ENCODE data around the gene CKAP2L. TPM values are rescaled to one million over a fixed set of nuclear protein-coding genes. Genes with fewer than 3 reads are reported as not detected.

Gene CKAP2L
- total RNA-seq, 1 donor from 2014 or later = 0.26 TPM

- TF ChIP-seq CTCF (IDR thresholded peaks at IDR 0.05; ENCODE audit: insufficient read depth, low read length, severe bottlenecking) = no peak
- FAIRE-seq = no peak
- Histone ChIP-seq H3K36me3 (ENCODE audit: control insufficient read depth, insufficient read depth, low read length) (no peaks in the 10 kb centered on the region), H3K4me3 (ENCODE audit: low read depth, low read length) (no peak overlapping the region), H3K27me3 (ENCODE audit: control insufficient read depth, insufficient read depth, low read length) (peaks cover 3% of the 10 kb centered on the region)
- peak; percentile 83 for DNase-seq (ENCODE audit: low read depth)
Observed at GRCh38 chr2:112714836-112715631, 49.4 kb downstream of the CKAP2L start.

- Histone ChIP-seq H3K27me3 (ENCODE audit: control insufficient read depth, insufficient read depth, low read length) (peaks cover 3% of the 10 kb centered on the region), H3K36me3 (ENCODE audit: control insufficient read depth, insufficient read depth, low read length) (no peaks in the 10 kb centered on the region), H3K4me3 (ENCODE audit: low read depth, low read length) (no peak overlapping the region)
- FAIRE-seq (no peak), DNase-seq (ENCODE audit: low read depth) (no peak)
- no peak for TF ChIP-seq CTCF (IDR thresholded peaks at IDR 0.05; ENCODE audit: insufficient read depth, low read length, severe bottlenecking)
Observed at GRCh38 chr2:112714331-112714730, 50.1 kb downstream of the CKAP2L start.

- no peak for TF ChIP-seq CTCF (IDR thresholded peaks at IDR 0.05; ENCODE audit: insufficient read depth, low read length, severe bottlenecking)
- DNase-seq (ENCODE audit: low read depth) = no peak
Observed at GRCh38 chr2:112713926-112714325, 50.5 kb downstream of the CKAP2L start.

GRCh38 chr2:112713585-112713925, 50.9 kb downstream of the CKAP2L start:
- Histone ChIP-seq H3K27me3 (ENCODE audit: control insufficient read depth, insufficient read depth, low read length) (peaks cover 3% of the 10 kb centered on the region), H3K4me3 (ENCODE audit: low read depth, low read length) (no peak overlapping the region), H3K36me3 (ENCODE audit: control insufficient read depth, insufficient read depth, low read length) (no peaks in the 10 kb centered on the region)
- FAIRE-seq = no peak
- DNase-seq (ENCODE audit: low read depth) = no peak
- TF ChIP-seq CTCF (IDR thresholded peaks at IDR 0.05; ENCODE audit: insufficient read depth, low read length, severe bottlenecking) = no peak

More at GRCh38 chr2:112713926-112714325, 50.5 kb downstream of the CKAP2L start:
- Histone ChIP-seq H3K4me3 (ENCODE audit: low read depth, low read length) (no peak overlapping the region), H3K27me3 (ENCODE audit: control insufficient read depth, insufficient read depth, low read length) (peaks cover 3% of the 10 kb centered on the region), H3K36me3 (ENCODE audit: control insufficient read depth, insufficient read depth, low read length) (no peaks in the 10 kb centered on the region)
- FAIRE-seq = no peak

GRCh38 chr2:112712903-112713584, 51.4 kb downstream of the CKAP2L start:
- no peak for TF ChIP-seq CTCF (IDR thresholded peaks at IDR 0.05; ENCODE audit: insufficient read depth, low read length, severe bottlenecking)

More at GRCh38 chr2:112712903-112713584, 51.4 kb downstream of the CKAP2L start:
- FAIRE-seq (no peak), DNase-seq (ENCODE audit: low read depth) (peak; percentile 41)
- Histone ChIP-seq H3K4me3 (ENCODE audit: low read depth, low read length) (no peak overlapping the region), H3K36me3 (ENCODE audit: control insufficient read depth, insufficient read depth, low read length) (no peaks in the 10 kb centered on the region), H3K27me3 (ENCODE audit: control insufficient read depth, insufficient read depth, low read length) (peaks cover 3% of the 10 kb centered on the region)
